ENCODE data around the gene VBP1.

- TF ChIP-seq, protein P1, sequence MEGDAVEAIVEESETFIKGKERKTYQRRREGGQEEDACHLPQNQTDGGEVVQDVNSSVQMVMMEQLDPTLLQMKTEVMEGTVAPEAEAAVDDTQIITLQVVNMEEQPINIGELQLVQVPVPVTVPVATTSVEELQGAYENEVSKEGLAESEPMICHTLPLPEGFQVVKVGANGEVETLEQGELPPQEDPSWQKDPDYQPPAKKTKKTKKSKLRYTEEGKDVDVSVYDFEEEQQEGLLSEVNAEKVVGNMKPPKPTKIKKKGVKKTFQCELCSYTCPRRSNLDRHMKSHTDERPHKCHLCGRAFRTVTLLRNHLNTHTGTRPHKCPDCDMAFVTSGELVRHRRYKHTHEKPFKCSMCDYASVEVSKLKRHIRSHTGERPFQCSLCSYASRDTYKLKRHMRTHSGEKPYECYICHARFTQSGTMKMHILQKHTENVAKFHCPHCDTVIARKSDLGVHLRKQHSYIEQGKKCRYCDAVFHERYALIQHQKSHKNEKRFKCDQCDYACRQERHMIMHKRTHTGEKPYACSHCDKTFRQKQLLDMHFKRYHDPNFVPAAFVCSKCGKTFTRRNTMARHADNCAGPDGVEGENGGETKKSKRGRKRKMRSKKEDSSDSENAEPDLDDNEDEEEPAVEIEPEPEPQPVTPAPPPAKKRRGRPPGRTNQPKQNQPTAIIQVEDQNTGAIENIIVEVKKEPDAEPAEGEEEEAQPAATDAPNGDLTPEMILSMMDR (IDR thresholded peaks at IDR 0.05), result no peak
- no peak for TF ChIP-seq CBFB (CRISPR knock-in tag; IDR thresholded peaks at IDR 0.05; ENCODE audit: low read depth)
- TF ChIP-seq, protein P2, sequence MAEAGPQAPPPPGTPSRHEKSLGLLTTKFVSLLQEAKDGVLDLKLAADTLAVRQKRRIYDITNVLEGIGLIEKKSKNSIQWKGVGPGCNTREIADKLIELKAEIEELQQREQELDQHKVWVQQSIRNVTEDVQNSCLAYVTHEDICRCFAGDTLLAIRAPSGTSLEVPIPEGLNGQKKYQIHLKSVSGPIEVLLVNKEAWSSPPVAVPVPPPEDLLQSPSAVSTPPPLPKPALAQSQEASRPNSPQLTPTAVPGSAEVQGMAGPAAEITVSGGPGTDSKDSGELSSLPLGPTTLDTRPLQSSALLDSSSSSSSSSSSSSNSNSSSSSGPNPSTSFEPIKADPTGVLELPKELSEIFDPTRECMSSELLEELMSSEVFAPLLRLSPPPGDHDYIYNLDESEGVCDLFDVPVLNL (CRISPR knock-in tag; IDR thresholded peaks at IDR 0.05; ENCODE audit: borderline replicate concordance, low read depth), result no peak
Measured at GRCh38 chrX:155213731-155214130, 2.5 kb upstream of the VBP1 start.

Measured in WTC11 (cell line).